NCI-H526 treated with DMSO at 0.1 percent for 48 hours (cell line): ENCODE data around the gene BARHL1.

Source experiments
- DNase-seq: peaks from one replicate; lab custom pipeline; 2025; lab: John Stamatoyannopoulos, UW

Gene BARHL1

DNA sequence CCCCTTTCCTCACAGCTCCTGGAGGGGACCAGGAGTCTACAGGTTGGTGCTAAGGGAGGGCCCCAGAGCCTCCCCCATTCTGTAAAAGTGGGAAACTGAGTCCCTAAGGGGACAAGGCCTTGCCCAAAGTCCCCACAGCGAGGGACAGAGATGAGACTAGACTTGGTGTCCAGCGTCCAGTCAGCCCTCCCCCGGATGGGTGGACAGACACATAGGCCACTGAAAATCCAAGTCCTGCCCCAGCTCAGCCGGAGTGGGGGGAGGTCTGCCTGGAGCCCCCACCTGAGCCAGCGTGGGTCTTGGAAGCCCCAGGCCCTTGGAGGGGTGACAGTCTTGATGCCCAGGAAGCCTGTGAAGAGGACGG is 5.2 kb downstream of the BARHL1 start:
- no peak for DNase-seq

DNA sequence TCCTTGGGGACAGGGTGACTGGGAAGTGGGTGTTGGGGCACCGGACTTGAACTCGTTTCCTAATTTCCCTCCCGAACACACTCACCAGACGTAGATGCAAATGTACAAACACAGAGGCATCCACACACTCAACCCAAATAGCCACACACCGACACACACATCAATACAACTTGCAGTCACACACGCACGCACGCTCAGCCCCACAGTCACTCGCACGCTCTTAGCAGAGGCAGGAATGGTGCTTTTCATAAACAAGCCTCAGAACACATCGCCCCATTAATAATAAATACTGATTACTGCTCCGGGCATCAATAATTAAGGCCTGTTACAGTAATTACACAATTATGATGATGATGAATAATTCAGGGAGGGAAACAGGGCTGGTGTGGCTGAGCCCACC is 5.7 kb downstream of the BARHL1 start:
- DNase-seq: no peak

DNA sequence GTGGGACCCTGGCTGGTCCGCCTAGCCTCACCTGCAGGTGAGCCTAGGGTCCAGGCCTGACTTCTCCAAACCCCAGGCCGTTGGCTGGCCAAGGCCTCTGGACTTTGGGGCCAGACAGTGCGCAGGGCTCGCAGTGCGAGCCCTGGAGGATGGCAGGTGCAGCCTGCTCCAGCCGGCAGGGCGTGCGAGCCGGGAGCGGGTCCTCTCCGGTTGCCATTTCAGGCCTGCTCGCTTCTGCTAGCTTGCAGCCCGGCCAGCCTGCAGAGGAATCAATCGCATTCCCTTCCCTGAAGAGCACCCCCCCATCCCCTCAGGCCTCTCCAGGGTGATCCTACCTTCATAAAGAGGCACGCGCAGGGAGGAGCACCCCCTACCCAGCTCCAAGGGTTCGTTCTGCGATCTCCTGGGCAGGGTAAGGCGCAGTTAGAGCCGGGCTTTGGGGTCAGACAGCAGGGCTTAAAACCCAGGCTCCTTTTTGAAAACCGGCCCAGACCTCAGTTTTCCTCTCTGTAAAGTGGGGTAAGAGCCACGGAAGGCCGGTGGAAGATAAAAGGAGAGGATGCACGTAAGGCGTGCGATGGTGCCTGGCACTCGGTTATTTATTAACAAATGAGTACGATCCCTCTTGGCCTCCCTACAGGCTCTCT is 6.2 kb downstream of the BARHL1 start:
- no peak for DNase-seq

DNA sequence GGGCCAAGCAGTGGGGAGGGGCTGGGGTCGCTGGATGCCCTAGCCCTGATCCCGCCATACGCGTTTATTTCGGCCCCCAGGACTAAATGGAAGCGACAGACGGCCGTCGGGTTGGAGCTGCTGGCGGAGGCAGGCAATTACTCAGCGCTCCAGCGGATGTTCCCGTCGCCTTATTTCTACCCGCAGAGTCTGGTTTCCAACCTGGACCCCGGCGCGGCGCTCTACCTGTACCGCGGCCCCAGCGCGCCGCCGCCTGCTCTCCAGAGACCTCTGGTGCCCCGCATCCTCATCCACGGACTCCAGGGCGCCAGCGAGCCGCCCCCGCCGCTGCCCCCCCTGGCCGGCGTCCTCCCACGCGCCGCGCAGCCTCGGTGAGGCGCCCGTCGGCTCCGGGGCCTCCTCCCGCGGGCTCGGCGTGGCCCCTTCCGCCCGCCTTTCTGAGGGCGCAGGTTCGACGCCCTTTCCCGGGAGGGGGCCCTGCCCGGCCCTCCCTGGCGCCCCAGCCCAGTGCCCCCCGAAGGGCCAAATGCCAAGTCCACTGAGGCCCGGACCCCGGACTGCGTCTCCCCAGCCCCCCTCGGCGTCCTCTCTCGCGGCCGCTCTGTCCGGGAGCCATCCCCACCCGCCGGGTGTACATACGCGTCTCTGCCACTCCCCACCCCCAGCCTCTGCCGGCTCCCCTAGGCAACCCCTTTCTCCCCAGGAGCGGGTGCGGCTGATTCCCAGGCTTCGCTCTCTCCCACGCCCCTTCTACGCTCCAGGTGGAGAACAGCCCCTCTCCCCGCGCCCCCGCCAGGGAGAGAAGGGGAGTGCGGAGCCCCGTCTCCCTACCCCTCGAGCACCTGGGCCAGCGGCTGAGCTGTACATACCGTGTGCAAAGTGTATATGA is 7.0 kb downstream of the BARHL1 start:
- no peak for DNase-seq

DNA sequence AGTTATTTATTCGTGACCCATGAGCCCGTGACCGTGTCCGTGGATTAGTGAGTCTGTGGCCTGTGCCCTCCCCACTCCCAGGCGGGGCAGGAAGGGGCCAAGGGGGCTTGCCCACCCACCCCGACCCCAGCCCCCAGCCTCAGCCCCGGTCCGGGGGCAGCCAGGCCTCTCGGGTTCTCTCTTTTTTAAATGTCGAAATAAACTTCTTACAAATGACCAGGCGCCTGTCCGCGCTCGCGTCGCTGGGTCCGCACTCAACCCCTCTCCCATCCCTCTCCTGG is 7.6 kb downstream of the BARHL1 start:
- DNase-seq: no peak

DNA sequence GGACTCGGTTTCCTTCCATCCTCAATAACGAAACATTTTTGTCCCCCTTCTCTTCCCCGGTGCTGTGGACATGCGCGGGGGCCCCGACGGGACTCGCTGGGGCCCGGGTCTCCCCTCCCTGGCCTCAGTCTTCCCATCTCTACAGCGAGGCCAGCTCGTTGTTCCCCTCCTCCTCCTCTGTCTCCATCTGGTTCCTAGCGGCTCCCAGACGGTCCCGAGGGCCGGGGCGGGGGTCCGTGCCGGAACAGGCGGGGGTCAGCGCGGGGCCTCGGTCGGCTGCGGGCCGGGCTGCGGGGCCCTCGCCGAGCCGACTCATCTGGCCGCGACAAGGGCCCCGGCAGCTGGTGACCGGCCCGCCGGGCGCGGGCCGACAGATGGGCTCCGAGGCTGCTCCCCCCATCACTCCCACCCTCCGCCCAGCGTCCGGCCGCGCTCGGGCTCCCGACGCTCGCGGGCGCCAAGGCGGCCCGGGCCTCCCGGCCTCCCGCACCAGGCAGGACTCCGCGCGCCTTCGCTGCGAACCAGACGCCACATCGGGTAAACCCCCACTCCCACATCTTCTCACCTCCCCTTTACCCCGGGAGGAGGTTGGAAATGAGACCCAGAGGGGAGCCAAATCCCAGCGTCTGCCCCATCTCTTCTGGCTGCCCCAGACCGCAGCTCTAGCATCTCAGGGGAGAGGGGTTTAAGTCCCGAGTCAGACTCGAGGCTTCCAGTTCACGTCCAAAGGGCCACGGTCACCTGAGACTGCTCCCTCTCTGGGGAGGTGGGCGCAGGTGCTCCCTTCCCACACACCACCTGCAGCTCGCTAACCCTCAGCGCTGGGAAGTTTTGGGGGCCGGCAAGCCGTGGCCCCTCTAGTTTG is 8.1 kb downstream of the BARHL1 start:
- DNase-seq: no peak

DNA sequence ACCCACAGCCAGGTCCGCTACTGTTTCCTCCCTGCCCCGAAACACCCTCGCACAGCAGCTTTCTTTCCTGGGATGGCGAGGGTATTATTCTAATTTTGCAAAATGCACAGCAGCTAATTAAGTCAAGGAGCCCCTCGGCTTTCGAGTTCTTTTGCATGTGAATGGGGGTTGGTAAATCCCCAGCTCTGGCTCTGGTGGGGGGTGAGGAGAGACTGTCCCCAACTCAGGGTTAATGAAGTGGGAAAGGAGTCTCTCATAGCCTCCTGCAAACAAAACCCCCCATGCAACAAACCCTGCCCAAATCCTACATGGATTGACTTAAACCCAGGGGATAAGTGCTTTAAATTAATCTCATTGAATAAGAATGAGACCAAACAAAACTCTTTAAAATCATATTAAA is 8.8 kb downstream of the BARHL1 start:
- DNase-seq: no peak

DNA sequence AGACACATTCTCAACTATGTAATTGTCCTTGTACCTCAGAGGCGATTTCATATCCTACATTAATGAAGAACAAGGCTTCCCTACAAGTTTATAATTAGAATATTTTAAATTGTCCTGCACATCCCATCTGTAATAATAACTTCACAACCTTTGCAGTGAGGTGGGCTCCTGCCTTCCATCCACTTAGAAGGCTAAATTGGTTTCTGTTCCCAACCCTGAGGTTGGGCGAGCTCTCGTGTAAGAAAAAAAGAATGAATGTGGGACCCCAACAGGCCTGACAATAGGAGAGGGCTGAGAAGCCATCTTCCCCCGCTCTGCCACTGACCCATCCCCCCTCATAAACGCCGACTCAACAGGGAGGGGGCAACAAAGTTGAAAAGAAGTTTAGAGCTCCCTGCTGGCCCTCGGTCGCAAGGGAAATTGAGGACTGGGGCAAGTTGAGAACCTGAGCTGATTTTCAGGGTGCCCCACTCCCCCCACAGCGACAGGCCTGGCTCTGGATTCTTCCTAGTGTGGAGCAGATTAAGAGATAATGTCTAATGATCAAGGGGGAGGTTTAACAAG is 9.4 kb downstream of the BARHL1 start:
- no peak for DNase-seq

DNA sequence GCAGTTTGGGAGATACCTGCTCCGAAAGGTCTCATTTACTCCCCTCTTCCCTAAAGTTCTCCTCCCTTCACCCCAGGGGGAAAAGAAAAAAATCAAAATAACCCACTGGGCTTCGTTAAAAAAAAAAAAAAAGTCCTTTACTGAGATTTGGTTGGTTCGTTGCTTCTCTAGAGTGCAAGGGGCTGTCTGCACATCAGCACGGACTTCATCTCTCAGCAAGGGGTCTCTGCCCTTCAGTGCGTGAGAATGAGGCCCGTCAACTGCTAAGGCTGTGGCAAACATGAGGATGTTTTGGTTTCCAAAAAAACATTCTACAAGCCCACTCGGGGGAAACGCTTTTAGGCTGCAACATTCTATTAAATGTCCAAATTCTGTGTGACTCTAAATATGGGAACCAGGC is 10.0 kb downstream of the BARHL1 start:
- DNase-seq: no peak

DNA sequence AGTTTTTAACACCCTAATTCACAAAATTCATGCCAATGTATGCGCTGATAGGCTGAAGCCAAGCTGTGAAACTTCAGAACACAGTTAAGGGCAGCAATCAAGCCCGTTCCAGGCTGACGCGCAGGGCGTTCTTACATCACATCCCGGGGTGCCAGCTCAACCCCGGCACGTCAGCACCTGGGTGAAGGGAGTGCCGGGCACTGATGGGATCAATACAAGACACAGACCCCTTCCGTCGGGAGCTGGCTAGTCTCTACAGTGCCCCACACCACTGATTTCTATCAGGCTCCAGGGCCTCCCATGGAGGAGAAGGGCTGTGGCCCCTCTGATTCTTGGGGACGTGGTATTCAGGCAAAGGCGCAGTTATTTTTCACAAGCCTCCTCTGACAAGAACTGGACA is 12.0 kb downstream of the BARHL1 start:
- DNase-seq: no peak

DNA sequence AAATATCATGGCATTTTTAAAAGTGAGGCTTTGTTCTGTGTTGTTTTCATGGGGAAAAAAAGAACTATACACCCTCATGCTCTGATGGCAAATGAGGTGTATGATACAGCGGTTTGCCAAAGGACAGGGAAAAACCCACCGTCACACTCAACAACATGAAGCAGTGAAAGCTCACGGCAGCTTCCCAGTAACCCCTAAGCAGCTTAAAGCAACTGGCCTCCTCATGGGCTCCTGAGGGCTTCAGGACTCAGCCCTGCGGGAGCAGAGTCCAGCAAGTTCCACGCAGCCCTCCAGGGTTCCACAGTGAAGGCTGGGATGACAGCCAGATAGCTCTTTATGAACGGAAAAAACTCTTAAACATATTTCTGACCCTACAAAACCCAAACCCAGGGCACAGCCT is 12.9 kb downstream of the BARHL1 start:
- no peak for DNase-seq

DNA sequence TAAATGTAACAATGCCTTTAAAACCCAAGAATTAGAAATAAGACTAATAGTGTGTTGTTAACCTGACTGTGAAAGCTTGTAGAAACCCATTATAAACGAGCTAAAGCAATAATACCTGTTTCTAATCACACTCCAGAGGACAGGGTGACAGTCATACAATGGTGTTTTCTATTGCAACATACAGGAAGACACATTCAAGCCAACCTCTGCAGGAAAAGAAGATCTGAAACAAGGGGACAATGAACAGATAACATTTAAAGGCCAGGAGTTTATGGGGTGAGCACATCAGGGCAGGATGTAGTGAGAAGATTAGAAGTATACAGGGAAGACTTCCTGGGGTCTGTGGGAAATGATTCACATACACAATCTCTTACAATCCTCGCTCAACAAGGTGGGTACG is 13.8 kb downstream of the BARHL1 start:
- no peak for DNase-seq

DNA sequence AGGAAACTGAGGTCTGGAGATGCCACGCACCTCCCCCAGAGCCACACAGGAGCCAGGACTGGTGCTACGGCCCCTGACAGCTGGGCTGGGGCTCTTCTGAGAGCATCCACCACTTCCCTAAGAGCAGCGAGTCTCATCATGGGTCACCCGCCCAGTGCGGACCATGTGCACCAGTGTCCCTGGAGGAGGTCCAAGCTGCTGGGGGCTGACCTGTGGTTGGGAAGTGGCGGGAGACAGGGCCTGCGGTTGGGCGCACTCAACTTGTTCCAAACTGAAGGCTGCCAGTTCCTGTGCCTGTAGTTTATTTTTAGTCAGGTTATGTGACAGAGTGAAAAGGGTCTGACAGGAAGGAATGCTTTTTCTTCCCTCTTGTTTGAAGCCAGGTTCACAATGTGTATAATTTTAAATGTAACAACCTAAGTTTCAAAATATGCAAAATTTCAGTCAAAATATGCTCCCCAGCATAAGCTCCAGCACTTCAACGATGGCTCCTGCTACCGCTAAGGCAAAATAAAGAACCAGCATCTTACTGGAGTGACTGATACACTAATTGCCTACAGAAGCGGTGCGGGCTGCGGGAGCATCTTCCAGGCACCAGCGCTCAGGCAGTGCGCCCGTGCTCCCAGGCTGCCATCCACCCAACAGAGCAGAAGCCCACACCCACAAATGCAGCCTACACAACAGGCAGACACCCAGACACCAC is 14.8 kb downstream of the BARHL1 start:
- DNase-seq: no peak

DNA sequence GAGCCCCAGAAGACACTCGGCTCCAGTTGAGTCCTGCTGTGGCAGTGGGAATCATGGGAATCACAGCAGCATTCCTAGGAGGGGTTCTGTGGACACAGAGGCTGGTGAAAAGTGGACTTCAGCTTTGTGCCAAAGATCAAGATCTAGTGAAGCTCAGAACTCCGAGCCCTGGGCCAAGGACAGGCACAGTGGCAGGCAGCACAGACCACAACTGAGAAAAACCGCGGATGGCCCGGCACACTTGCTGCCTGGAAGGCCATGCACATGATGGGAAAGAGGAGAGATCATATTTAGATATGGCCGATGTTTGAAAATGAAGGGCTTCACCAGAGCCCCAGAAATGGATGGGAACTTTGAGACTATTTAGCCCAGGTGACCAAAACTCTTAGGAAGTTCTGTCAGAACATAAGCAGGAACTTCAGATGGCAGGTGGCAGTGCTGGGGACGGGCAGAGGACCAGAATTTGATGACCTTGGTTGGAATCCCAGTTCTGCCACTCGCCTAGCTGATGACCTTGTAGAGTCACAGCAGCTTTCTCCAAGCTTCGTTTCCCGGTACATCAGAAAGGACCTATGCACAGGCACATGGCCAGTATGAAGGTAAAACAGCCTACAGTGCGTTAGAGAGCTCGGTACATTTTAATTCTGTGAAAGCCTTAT is 18.0 kb downstream of the BARHL1 start:
- DNase-seq: no peak

DNA sequence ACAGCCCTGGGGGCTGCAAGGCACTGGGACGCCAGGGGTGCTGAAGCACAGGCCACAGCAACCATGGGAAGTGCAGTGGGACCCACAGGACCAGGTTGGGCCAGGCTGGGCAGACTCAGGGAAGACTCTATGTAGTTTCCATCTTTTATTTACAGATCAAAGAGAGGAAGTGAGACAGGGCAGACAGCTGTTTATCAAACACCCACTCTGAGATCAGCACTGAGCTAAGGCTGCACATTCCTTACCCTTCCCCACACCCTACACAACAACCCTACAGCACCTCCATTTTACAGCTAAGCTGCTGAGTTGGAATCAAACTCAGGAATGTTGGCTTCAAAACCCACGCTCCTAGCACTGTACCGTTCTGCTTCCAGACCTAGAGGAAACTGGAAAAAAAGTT is 19.8 kb downstream of the BARHL1 start:
- DNase-seq: no peak

DNA sequence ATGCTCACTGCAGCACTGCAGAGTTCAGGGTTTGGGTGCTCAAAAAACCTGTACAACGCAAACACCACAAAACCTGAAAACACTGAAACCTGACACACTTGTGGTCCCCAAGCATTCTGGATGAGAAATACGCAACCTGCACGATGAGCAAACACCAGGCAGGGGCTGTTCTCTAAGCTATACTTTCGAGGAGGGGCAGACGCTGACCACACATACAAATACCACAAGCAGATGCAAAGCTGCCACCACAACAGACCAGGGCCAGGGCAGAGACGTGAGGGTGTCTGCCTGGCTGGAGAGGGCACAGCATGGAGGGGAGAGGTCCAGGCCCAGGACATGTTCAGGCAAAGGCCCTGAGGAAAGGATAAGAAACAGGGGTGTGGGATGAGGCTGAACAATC is 23.0 kb downstream of the BARHL1 start:
- DNase-seq: no peak

DNA sequence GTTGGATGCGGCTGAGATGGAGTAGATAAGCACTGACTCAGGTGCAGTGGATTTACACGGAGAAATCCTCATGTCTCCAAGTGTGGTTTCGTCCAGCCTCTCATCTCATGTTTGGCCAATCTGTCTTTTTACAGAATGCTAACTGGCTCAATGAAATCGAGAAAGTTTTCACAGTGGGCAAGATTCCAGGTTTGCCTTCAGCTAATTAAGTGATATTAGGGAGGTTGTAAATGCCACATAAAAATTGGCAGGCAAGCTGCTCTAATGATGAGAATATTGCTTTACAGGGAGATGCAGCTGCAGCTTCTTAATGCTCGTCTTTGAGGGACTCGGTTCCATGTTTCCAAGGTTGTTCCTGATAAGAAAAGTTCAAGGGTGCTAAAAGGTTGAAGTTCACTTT is 23.7 kb downstream of the BARHL1 start:
- DNase-seq: no peak

DNA sequence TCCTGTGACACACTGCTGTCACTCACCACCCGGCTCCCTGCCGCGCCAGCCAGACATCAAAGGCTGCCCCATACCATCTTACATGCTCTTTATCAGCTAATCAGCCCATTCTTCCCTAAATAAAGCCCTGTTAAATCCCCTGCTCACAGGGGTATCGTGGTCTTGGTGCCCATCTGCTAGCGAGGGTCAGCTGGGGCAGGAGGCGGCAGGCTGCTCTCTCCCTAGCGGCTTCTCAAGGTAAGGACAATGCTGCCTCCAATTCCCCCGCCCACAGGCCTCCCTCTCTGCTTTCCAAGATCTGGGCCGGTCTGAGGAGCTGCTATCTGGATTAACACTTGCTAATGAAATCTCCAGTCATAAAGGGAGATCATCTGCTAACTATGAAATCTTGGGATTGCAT is 26.8 kb downstream of the BARHL1 start:
- no peak for DNase-seq

DNA sequence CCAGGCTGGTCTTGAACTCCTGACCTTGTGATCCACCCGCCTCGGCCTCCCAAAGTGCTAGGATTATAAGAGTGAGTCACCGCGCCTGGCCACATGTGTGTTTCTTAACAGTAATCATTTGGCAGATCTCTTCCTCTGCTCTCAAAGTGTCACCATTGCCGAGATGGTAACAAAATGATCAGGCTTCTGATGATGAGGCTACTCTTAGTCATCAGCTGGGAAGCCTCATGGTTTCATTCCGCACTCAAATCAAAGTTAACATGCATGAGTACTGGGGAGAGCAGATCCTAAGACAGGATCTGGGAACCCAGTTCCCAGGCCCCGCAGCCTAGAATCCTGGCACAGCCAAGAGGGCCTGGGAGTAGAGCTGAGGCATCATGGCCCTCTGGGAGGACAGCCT is 27.4 kb downstream of the BARHL1 start:
- no peak for DNase-seq

DNA sequence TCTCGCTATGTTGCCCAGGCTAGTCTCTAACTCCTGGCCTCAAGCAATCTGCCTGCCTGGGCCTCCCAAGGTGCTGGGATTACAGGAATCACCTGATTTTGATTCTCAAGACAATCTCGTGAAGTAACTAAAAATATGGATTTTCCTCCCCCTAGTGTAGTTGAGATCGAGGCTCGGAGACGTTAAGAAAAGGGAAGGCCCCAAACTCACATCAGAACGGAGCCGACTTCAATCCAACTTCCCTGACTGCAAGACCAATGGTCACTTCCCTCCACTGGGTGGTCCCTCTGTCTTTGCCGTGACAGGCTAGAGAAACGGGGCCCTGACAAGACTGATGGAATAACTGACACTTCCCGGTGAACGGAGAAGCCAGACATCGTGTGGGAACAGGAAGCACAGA is 28.3 kb downstream of the BARHL1 start:
- DNase-seq: no peak

DNA sequence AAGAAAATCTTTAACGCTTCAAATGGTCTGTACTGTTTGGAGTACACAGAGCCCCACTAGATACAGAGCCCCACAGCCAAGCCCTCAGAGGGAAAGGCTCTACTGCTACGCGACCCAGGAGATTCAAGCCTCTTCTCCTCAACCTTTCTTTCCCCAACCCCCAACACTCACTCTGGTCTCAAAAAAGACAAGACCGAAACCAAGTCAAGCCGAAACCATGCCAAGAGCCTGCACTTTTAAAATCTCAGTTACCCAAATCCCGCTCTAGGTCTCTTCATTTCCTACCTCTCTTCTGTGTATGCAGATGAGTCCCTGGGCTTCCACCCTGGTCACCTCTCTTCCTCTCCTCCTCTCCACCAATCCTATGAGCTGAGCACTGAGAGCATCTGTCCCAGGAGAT is 31.9 kb downstream of the BARHL1 start:
- no peak for DNase-seq

DNA sequence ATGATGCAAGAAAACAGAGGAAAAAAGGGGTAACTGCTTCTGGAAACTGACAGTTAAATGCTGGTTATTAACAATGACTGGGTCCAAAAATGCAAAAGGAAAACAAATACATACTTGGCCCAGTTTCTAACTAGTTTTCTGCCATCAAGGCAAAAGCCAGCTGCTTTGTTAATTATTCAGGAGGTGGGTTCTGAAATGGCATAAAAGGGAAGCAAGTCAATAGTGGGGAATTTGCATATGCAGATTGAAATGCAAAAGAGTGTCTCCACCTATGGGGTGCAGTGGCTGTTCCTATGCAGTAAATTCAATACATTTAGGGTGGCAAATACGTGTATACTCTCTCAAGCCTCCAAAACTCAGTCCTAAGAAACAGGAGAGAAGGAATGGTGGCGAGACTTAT is 33.4 kb downstream of the BARHL1 start:
- DNase-seq: peak; percentile 80
